ENCODE data around the gene POPDC2. TPM values are rescaled to one million over a fixed set of nuclear protein-coding genes. Genes with fewer than 3 reads are reported as not detected.

The POPDC2 gene
- total and polyA plus RNA-seq, 2 donors (not counting 1 experiment from before 2014, with no cell fraction given), result 8.0 to 9.5 TPM

DNA sequence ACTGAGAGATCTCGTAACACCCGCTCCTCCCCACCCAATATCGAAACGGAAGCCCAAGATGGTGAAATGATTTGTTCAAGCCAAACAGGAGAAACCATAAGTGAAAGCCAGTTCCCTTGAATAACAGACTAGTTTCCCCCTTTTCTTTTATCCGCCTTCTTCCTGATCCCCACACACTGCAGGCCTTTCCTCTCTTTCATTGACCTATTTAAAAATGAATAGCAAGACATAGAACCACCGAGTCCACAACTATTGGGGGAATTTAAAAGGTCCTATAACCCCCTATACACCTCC, 17.2 kb upstream of the POPDC2 start:
- H3K27ac ChIP-seq (ENCODE audit: low read length in 2 of 2), result peak overlapping the region; percentile 89 to 96
- WGBS (ENCODE audit: insufficient coverage), result 0% methylated on average over 1 of the region's 6 CpGs
- POLR2A ChIA-PET, result interaction anchor here (0.8 to 1.6 kb wide), 2 partner anchors 23 to 98 kb away, joined by 4 read pairs; no protein-coding TSS in a partner anchor
- Mint-ChIP-seq H3K27me3 (no peaks in the 10 kb centered on the region), H3K4me1 (peaks cover 27% of the 10 kb centered on the region), H3K27ac (peak overlapping the region; percentile 96), H3K9me3 (ENCODE audit: insufficient read depth) (no peaks in the 10 kb centered on the region), H3K4me3 (peak overlapping the region; percentile 88)
- peaks cover 16% of the 10 kb centered on the region for H3K79me2 ChIP-seq (ENCODE audit: control insufficient read depth, insufficient read depth, low read length)
- peaks cover 0 to 23% of the 10 kb centered on the region in 2 experiments for H3K36me3 ChIP-seq (replicated peaks in 1 of 2; ENCODE audit: control extremely low read depth in 1 of 2, control insufficient read depth in 1 of 2, extremely low read depth in 1 of 2, insufficient read depth in 2 of 2, low read length in 1 of 2)
- no peak for ATAC-seq (ENCODE audit: low read depth)
- H3K9ac ChIP-seq (ENCODE audit: low read length), result peak overlapping the region; percentile 78
- TF ChIP-seq, protein P1, sequence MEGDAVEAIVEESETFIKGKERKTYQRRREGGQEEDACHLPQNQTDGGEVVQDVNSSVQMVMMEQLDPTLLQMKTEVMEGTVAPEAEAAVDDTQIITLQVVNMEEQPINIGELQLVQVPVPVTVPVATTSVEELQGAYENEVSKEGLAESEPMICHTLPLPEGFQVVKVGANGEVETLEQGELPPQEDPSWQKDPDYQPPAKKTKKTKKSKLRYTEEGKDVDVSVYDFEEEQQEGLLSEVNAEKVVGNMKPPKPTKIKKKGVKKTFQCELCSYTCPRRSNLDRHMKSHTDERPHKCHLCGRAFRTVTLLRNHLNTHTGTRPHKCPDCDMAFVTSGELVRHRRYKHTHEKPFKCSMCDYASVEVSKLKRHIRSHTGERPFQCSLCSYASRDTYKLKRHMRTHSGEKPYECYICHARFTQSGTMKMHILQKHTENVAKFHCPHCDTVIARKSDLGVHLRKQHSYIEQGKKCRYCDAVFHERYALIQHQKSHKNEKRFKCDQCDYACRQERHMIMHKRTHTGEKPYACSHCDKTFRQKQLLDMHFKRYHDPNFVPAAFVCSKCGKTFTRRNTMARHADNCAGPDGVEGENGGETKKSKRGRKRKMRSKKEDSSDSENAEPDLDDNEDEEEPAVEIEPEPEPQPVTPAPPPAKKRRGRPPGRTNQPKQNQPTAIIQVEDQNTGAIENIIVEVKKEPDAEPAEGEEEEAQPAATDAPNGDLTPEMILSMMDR (IDR thresholded peaks at IDR 0.05), result no peak
- no peaks in the 10 kb centered on the region for H3K27me3 ChIP-seq (replicated peaks in 1 of 4; ENCODE audit: control extremely low read depth in 1 of 4, control insufficient read depth in 3 of 4, insufficient read depth in 4 of 4, low read length in 3 of 4)
- H2AFZ ChIP-seq (ENCODE audit: insufficient read depth, low read depth, low read length, poor library complexity, severe bottlenecking), result peak overlapping the region; percentile 83
- no peaks in the 10 kb centered on the region for H4K20me1 ChIP-seq (ENCODE audit: control insufficient read depth, insufficient read depth, low read length, poor library complexity, severe bottlenecking)
- H3K4me2 ChIP-seq (replicated peaks; ENCODE audit: low read depth, low read length, poor library complexity, severe bottlenecking), result peak overlapping the region; percentile 83
- peak overlapping the region; percentile 42 to 79 (median 73) for H3K4me3 ChIP-seq (ENCODE audit: control extremely low read depth in 1 of 5, extremely low read depth in 1 of 5, insufficient read depth in 1 of 5, low read depth in 2 of 5, low read length in 4 of 5)
- H3K9me3 ChIP-seq (ENCODE audit: control extremely low read depth in 1 of 3, control insufficient read depth in 2 of 3, insufficient read depth in 1 of 3, low read length in 2 of 3), result no peaks in the 10 kb centered on the region
- H3K4me1 ChIP-seq (ENCODE audit: control insufficient read depth in 2 of 2, insufficient read depth in 2 of 2, low read length in 2 of 2), result peaks cover 17% of the 10 kb centered on the region in 2 donors
- DNase-seq, result no peak
- intact Hi-C loops (cut with micrococcal nuclease), result loop anchor here (1.0 to 10.0 kb wide), 12 partner anchors 23 to 1065 kb away; partner anchors contain the start of genes B4GALT4, GTF2E1, LRRC58 and POGLUT1
- CTCF ChIA-PET, result interaction anchor here (1.6 kb wide), 1 partner anchor 153 kb away, joined by 4 read pairs; no protein-coding TSS in a partner anchor

DNA sequence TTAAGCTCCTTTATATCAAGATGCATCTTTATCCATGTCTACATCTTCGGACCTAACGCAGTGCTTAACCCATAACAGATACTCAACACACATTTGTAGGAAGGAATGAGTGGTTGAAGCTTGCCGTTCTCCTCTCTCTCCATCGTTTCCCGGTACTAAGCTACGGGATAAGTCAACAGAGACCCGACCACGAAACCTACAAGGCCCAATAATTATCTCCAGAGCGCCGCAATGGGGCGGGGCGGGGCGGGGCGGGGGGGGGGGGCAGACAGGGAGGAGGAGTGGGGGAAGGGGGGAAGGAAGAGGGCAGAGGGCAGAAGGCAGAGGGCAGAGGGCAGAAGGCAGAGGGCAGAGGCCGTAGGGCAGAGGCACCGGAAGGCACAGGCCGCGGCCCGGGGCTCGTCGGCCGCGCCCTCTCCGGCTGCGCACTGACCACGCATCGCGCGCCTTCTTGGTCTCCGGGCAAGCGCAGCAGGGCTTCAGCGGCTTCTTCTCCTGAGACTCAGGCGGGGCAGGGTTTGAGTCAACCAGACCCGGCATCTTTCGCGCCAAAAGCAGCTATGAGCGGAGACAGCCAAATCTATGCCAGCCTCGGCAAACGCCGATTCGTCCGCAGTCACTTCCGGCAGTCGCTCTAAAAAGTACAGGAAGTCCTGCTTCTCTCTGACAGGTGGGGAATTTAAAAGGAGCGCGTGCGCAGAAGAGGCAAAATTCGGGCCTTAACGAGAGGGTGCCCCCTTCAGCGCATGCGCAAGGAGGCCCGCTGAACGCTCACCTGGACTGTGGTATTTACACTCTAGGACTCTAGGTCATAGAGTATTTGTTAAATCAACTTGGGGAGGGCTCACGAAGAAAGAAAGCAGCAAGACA, 16.6 kb upstream of the POPDC2 start, which contains the start of gene COX17:
TSS of gene COX17 (minus strand) at position 636 of the 870 bp plus-strand sequence. CDS start at position 540, 96 bp downstream.
- DNase-seq, result peak; percentile 99
- Histone ChIP-seq H4K20me1 (ENCODE audit: control insufficient read depth, insufficient read depth, low read length, poor library complexity, severe bottlenecking) (no peaks in the 10 kb centered on the region), H3K79me2 (ENCODE audit: control insufficient read depth, insufficient read depth, low read length) (peaks cover 16% of the 10 kb centered on the region), H3K36me3 (replicated peaks in 1 of 2; ENCODE audit: control extremely low read depth in 1 of 2, control insufficient read depth in 1 of 2, extremely low read depth in 1 of 2, insufficient read depth in 2 of 2, low read length in 1 of 2) (peaks cover 0 to 27% of the 10 kb centered on the region in 2 experiments), H3K9ac (ENCODE audit: low read length) (peak within 1 kb of the TSS; percentile 78), H3K27me3 (replicated peaks in 1 of 4; ENCODE audit: control extremely low read depth in 1 of 4, control insufficient read depth in 3 of 4, insufficient read depth in 4 of 4, low read length in 3 of 4) (no peaks in the 10 kb centered on the region), H3K4me2 (replicated peaks; ENCODE audit: low read depth, low read length, poor library complexity, severe bottlenecking) (peak within 1 kb of the TSS; percentile 83), H3K4me1 (ENCODE audit: control insufficient read depth in 2 of 2, insufficient read depth in 2 of 2, low read length in 2 of 2) (peaks cover 17% of the 10 kb centered on the region in 2 donors), H3K4me3 (ENCODE audit: control extremely low read depth in 1 of 5, extremely low read depth in 1 of 5, insufficient read depth in 1 of 5, low read depth in 2 of 5, low read length in 4 of 5) (peak within 1 kb of the TSS; percentile 68 to 79 (median 74)), H3K9me3 (ENCODE audit: control extremely low read depth in 1 of 3, control insufficient read depth in 2 of 3, insufficient read depth in 1 of 3, low read length in 2 of 3) (no peaks in the 10 kb centered on the region), H3K27ac (ENCODE audit: low read length in 2 of 2) (peak within 1 kb of the TSS; percentile 89 to 96), H2AFZ (ENCODE audit: insufficient read depth, low read depth, low read length, poor library complexity, severe bottlenecking) (peak within 1 kb of the TSS; percentile 83)
- intact Hi-C loops (cut with micrococcal nuclease), result loop anchor here (1.0 to 10.0 kb wide), 12 partner anchors 23 to 1065 kb away; partner anchors contain the start of genes B4GALT4, GTF2E1, LRRC58 and POGLUT1
- Mint-ChIP-seq H3K27ac (peak within 1 kb of the TSS; percentile 96), H3K9me3 (ENCODE audit: insufficient read depth) (no peaks in the 10 kb centered on the region), H3K4me1 (peaks cover 27% of the 10 kb centered on the region), H3K4me3 (peak within 1 kb of the TSS; percentile 88), H3K27me3 (no peaks in the 10 kb centered on the region)
- peak; percentile 83 for ATAC-seq (ENCODE audit: low read depth)
- under 1% methylated on average over 39 of the region's 54 CpGs for WGBS (ENCODE audit: insufficient coverage)
- no peak for TF ChIP-seq EZH2 (IDR thresholded peaks at IDR 0.05; ENCODE audit: borderline replicate concordance, insufficient read depth, low read depth, low read length, poor library complexity, severe bottlenecking)
- TF ChIP-seq, protein P1 (IDR thresholded peaks at IDR 0.05), result no peak
- ChIA-PET POLR2A (interaction anchor here (0.6 to 1.6 kb wide), 8 partner anchors 24 to 436 kb away, joined by 3 to 10 read pairs (median 4); partner anchors contain the start of genes B4GALT4 and TIMMDC1), CTCF (interaction anchor here (1.2 to 1.6 kb wide), 3 partner anchors 77 to 152 kb away, joined by 4 to 7 read pairs (median 4); partner anchors contain the start of gene CD80)
